Stimulated activated CD4-positive, alpha-beta T cell treated with anti-CD3 and anti-CD28 coated beads, Interleukin-1b, Interleukin-23, amount 100 ng/mL, for 24 hours (primary cell): ENCODE measurements around the gene MOCOS.
"Not testable (repeated sequence)": the region's sequence is repeated elsewhere in the genome, so short reads cannot be mapped to it uniquely, and the experiment has no call there.

Experiments used
- DNase-seq, 4 experiments: peaks; one replicate each; pipeline ENCODE4 v3.0.0-alpha.2; 2020; ENCODE audit warnings: low read depth in 4 of 4, low spot score in 1 of 4

Gene MOCOS

DNA sequence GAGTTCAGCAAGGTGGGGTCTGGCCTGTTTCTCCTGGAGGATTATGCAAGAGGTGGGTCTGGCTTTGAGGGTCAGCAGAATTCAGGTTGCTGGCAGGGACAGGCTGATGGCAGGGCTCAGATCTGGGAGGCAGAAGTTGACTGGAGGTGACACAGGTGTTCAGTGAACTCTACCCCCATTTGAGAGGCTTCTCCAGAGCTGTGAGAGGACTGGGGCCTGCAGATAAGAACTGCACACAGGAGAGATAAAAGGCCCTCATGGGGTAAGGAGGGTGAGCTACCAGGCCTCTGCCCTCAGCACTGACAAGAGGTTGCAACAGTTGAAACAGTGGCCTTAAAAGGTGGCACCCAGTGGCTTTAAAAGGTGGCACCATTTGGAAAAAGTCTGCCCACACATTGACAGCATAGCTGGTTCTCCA, 13.1 kb downstream of the MOCOS start:
- no peak for DNase-seq

- DNase-seq: no peak
Measured at GRCh38 chr18:36201765-36202164, 14.5 kb downstream of the MOCOS start.

DNA sequence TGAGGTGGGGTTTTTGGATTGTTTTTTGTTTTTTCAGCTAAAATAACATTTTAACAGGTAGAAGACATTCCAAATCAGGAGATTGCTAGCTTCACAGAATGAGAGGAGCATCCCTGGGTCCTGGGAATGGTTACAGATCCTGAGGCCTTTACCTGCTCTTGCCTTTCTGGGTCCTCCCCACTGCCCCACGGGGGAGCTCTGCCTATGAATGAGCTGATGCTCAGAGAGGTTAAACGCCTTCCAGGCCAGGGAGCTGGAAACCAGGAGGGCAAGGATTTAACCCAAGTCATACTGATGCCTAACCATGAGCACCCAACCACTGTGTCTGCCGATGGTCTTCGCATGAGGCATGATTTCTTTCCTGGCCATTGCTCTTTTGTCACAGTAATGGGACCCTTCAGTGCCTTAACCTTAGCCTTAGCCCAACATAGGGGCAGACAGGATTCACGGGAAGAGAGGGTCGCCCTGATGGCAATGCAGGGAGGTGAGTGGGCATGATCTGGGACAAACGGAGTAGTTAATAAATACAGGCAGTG, 16.1 kb downstream of the MOCOS start:
- DNase-seq: no peak

- DNase-seq: no peak
Measured at GRCh38 chr18:36205166-36205565, 17.9 kb downstream of the MOCOS start.

DNA sequence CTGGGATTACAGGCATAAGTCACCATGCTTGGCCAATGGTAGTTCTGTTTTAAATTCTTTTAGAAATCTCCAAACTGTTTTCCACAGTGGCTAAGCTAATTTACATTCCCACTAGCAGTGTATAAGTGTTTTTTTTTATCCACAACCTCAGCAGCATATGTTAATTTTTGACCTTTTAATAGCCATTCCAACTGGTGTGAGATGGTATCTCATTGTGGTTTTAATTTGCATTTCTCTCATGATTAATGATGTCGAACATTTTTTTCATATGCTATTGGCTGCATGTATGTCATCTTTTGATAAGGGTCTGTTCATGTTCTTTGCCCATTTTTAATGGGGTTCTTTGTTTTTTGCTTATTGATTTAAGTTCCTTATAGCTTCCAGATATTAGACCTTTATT, 20.0 kb downstream of the MOCOS start:
- no peak for DNase-seq

DNA sequence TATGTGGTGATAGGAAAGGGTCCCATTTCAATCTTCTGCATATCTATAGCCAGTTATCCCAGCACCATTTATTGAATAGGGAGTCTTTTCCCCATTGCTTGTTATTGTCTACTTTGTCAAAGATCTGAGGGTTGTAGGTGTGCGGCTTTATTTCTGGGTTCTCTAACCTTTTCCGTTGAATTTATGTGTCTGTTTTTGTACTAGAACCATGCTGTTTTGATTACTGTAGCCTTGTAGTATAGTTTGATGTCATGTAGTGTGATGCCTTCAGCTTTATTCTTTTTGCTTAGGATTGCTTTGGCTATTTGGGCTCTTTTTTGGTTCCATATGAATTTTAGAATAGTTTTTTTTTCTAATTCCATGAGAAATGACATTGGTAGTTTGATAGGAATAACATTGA, 20.7 kb downstream of the MOCOS start:
- DNase-seq: not testable (repeated sequence)

GRCh38 chr18:36211612-36212065, 24.3 kb downstream of the MOCOS start:
- DNase-seq: no peak

DNA sequence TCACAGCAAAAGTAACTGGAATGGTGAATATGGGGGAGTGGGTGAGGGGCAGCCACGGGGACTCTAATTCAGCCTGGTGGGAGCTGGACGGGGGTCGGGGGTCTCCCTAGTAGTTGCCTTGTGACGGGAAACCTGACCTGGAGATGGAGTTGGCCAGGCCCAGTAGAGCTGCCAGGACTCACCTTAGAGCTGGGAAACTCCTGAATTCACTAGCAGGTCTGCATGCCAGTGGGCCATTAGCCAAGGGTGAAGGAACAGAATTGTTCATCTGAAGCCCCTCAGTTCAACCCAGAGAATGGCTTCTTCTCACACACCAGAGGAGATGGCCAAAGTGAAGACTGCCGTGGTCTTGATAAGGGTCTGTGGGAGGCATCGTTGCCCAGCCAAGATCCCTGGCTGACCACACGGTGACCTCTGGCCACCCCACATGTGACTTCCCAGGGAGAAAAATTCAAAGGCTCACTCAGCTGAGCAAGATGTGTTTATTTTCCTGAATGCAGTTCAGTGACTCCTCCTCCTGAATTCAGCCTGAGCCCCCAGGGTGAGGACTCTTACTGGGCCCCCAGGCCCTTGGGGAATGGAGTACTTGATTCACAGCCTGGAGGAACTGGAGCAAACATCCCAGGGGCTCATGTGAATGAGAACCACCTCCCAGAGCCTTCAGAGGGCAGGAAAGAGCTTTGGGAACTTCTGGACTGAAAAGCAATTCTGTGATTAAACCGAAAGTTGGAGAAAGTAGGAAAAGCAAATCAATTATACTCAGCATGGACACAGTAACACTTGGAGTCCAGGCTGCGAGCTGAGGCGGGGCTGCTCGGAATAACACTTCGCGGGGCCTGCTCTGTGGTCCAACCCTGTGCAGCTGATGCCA, 25.2 kb downstream of the MOCOS start:
- DNase-seq: no peak

- DNase-seq: no peak
Measured at GRCh38 chr18:36214811-36215210, 27.5 kb downstream of the MOCOS start.

- DNase-seq: no peak
Measured at GRCh38 chr18:36215577-36215976, 28.3 kb downstream of the MOCOS start.

GRCh38 chr18:36217348-36217747, 30.1 kb downstream of the MOCOS start:
- DNase-seq: no peak

DNA sequence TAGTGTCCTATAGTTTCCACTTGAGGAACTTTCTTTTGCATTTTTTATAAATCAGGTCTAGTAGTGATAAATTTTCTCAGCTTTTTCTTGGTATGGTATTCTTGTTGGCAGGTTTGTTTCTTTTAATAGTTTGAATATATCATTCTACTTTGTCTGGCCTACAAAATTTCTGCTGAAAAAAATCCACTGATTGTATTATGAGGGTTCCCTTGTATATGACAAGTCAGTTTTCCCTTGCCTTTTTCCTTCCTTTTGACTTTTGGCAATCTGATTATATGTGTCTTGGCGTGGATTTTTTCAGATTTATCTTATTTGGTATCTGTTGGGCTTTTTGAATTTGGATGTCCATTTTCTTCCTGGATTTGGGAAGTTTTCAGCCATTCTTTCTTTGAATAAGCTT, 41.9 kb downstream of the MOCOS start:
- DNase-seq: no peak

- not testable (repeated sequence) for DNase-seq
Measured at GRCh38 chr18:36240510-36240909, 53.2 kb downstream of the MOCOS start.

GRCh38 chr18:36241831-36242230, 54.5 kb downstream of the MOCOS start:
- DNase-seq: no peak

DNA sequence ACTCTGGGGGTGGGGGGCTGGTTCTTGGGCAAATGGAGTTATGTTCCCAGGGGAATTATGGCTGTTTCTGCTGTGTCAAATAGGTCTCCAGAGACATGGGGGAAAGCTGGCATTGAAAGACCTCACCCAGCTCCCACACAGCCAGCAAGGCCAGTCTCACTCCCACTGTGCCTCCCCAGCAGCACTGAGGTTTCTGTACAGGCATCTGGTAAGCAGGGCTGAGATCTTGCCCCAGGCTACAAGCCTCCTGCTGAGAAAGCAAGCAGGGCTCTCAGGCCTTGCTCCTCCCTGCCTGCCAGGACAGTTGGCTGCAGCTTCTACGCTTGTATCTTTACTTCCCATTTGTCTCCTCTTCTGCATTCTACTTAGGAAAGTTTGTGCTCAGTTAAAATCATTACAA, 59.7 kb downstream of the MOCOS start:
- DNase-seq: no peak

DNA sequence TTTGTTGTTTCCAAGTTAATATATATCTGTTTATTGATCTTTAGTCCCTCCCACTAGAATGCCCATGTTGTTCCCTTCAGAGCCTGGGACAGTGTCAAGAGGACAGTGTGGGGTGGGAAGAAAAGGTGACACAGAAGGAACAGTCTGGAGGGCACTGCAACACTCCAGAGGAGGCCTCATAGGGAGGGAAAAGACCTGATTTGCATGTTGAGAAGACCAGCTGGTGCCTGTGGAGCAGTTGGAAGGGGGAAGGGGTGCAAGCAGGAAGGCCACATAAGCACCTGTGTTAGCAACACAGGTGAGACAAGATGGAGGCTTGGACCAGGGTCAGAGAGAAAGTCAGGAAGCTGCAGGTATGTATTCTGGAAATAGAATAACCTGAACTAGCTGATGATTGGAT, 62.1 kb downstream of the MOCOS start:
- DNase-seq: no peak

- DNase-seq: no peak
Measured at GRCh38 chr18:36250827-36251226, 63.5 kb downstream of the MOCOS start.

DNA sequence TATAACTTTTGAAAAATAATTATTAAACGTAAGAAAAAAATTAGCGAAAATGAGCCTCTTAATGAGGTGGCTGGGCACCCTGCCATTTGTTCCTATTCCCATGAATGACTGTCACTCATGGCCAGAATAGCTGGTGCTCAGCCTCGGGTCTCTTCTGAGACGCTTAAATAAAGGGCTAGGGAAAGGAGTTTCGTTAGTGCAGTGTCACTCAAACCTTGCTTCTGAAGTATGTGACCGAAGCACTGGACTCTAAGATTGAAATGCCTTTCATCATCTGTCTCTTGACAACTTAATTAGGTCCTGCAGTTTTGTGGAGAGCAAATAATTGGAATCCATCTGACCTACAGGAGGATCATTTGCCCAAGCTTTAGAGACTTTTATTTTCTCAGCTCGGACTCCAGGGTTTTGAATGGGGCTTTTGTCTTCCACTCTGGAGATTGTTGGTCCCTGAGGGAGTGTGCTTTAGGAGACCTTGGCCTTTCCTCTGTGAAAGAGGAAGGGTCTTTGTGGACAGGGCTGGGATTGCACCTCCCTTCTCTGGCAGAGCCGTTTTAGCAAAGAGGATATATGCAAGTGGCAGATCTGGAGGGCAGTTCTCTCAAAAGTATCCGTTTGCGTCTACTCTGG, 67.9 kb downstream of the MOCOS start:
- no peak for DNase-seq

- no peak for DNase-seq
Measured at GRCh38 chr18:36256094-36256493, 68.8 kb downstream of the MOCOS start.

GRCh38 chr18:36262971-36263370, 75.7 kb downstream of the MOCOS start:
- no peak for DNase-seq

DNA sequence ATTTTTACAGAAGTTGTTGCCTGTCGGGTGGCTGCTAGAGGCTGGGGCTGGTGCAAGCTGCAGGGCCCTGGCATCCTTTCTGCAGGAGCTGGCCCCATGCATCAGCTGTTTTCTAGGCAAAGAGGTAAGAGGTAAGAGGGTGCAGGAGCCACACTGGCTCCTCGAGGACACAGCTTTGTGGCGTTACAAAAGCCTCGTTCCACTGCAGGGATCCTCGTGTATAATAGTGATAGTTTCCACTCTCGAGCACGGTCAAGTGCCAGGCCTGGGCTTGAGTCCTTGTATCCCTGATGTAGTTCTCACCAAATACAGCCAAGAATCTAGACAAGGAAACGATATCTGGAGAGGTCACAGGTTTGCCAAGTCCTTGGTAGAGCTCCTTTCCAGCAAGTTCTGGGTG, 77.0 kb downstream of the MOCOS start:
- DNase-seq: no peak

GRCh38 chr18:36265015-36265414, 77.7 kb downstream of the MOCOS start:
- no peak for DNase-seq
